IPS-NIHi7 (cell line): ENCODE measurements around the gene GPR152.
A peak's percentile ranks its signal among the peaks of the same experiment; 100 is the strongest.

Source experiments
- DNase-seq: peaks from one replicate; pipeline ENCODE4 v3.0.0; 2012; ENCODE audit warnings: mixed read lengths; ENCODE audit errors: extremely low spot score

GPR152 gene

DNA sequence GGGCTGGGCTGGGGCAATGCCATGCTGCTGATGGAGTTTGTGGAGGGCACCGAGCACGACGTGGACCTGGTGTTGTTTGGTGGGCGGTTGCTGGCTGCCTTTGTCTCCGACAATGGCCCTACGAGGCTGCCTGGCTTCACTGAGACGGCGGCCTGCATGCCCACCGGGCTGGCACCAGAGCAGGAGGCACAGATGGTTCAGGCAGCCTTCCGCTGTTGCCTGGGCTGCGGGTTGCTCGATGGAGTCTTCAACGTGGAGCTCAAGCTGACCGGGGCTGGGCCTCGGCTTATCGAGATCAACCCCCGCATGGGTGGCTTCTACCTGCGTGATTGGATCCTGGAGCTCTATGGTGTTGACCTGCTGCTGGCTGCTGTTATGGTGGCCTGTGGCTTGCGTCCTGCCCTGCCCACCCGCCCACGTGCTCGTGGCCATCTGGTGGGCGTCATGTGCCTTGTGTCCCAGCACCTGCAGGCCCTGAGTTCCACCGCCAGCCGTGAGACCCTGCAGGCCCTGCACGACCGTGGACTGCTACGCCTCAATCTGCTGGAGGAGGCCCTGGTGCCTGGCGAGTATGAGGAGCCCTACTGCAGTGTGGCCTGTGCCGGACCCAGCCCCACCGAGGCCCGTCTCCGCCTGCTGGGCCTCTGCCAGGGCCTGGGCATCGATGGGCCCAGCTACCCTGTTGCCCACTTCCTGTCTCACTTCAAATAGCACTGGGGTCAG, 28.5 kb downstream of the GPR152 start:
- DNase-seq = no peak

- DNase-seq = no peak
Measured at GRCh38 chr11:67423466-67423865, 29.1 kb downstream of the GPR152 start.

DNA sequence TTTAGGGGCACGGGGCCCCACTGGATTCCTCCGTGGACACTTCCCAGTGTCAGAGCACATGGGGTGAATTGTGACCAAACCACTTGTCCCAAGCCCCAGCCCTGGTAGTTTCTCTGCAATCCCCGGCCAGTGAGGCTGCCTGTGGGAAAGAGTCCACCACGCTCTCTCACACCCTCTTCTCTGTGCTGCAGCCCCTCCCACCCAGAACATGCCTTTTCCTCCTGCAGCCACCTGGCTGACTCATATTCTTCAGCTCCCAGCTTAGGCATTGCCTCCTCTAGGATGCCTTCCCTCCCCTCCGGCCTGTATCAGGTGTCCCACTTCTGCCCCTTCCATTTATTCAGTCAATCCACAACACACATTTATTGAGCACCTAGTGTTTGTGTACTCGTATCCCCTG, 29.6 kb downstream of the GPR152 start:
- no peak for DNase-seq

GRCh38 chr11:67421430-67422031, 31.0 kb downstream of the GPR152 start:
- no peak for DNase-seq

- DNase-seq = peak; percentile 98
Measured at GRCh38 chr11:67420646-67421429, 31.7 kb downstream of the GPR152 start.

GRCh38 chr11:67420147-67420645, 32.3 kb downstream of the GPR152 start:
- no peak for DNase-seq

- DNase-seq = no peak
Measured at GRCh38 chr11:67419325-67420049, 33.0 kb downstream of the GPR152 start.

- DNase-seq = no peak
Measured at GRCh38 chr11:67418476-67419281, 33.9 kb downstream of the GPR152 start.

- DNase-seq = no peak
Measured at GRCh38 chr11:67417425-67417824, 35.1 kb downstream of the GPR152 start.

DNA sequence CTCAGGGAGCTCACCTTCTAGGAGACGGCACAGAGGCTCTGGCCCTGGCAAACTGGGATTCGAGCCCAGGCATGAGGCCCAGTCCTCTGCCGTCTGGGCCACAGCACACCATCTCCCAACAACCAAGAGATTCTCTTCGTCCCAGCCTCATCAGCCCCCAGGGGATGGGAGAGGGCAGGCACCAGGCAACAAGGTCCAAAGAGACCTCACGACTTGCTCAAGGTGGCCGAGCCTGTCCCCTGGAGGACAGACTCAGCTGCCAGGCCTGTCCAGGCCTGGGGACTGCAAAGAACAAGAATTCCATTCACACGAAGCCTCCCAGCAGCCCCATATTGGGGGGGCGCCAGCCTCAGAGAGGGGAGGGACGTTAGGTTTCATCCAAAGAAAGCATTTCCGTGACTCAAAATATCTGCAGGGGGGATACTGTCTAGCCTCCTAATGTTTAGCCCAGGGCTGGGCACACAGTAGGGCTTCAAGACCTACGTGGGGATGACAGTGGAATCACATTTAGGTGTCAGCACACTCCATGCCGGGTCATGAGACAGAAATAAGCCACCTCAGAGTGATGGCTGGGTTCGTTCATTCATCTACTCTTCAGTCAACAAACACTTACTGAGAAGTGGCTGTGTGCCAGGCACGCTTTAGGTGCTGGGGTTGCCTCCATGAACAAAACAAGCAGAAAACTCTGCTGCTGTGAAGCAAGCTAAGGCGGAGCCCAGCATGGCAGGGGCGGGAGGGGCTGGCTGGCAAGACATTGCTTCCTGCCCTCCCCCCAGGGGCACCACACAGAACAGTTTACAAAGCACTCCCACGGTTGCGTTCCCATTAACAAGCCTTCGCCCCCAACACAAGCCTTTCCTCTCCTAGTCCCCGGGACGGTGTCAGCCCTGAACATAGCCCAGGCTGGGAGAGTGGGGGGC, 35.9 kb downstream of the GPR152 start:
- DNase-seq = no peak

GRCh38 chr11:67415501-67416304, 36.8 kb downstream of the GPR152 start, which contains the start of gene CARNS1:
TSS of gene CARNS1 (plus strand) at chr11:67415678. CDS start at chr11:67416200, 522 bp downstream.
- peak; percentile 44 for DNase-seq

DNA sequence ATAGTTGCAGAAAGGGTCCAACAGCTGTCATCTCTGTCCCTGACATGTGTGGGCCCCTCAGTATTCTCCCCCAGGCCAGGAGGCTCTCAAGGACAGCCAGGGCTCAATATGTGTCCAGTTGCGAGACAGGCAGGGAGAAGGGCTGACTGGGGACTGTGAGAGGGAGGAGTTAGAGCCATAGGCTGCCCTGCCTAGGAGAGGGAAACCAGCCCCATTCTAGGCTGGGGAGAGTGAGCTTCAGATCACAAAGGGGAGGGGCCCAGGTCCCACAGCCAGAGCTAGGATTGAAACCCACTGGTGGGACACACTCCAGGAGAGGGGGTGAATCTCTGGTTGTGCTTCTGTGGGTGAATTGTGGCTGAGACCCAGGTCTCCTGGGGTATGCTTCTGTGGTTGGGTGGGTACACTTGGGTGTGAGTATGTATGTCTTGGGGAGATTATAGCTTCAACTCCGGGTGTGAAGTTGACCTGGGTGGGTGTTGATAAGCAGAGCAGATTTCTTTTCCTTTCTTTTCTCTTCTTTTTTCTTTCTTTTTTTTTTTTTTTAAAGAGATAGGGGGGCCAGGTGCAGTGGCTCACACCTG, 39.2 kb downstream of the GPR152 start:
- no peak for DNase-seq

- DNase-seq = no peak
Measured at GRCh38 chr11:67412495-67413179, 39.9 kb downstream of the GPR152 start.

DNA sequence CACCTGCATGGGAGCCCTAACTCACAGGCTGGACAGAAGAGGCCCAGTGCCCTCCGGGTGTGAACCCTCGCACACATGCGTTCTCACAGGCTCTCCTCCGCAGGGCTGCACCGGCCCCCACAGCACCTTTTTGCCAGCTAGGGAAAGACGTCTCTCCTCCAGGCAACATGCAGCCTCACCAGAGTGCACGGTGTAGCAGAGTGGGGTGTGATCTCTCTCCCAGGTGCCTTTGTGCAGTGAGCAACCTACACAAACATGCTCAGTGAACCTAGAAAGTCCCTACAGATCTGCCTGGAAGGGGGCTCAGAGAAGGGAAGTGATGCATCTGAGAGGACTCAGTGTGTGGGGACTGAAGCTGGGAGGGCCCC, 40.8 kb downstream of the GPR152 start:
- no peak for DNase-seq

- DNase-seq = no peak
Measured at GRCh38 chr11:67410984-67411784, 41.3 kb downstream of the GPR152 start.

GRCh38 chr11:67410369-67410831, 42.1 kb downstream of the GPR152 start:
- DNase-seq = no peak

- DNase-seq = peak; percentile 84
Measured at GRCh38 chr11:67409781-67410368, 42.7 kb downstream of the GPR152 start.
